Stimulated activated CD8-positive, alpha-beta memory T cell treated with anti-CD3 and anti-CD28 coated beads, Interleukin-4, amount 100 ng/mL, for 24 hours (primary cell): ENCODE results near the gene ST6GAL1.

Source experiments
- DNase-seq: peaks from one replicate; pipeline ENCODE4 v3.0.0-alpha.2; 2020; ENCODE audit warnings: low read depth

Gene ST6GAL1

GRCh38 chr3:186915806-186916796, 14.2 kb upstream of the ST6GAL1 start:
- DNase-seq: no peak

DNA sequence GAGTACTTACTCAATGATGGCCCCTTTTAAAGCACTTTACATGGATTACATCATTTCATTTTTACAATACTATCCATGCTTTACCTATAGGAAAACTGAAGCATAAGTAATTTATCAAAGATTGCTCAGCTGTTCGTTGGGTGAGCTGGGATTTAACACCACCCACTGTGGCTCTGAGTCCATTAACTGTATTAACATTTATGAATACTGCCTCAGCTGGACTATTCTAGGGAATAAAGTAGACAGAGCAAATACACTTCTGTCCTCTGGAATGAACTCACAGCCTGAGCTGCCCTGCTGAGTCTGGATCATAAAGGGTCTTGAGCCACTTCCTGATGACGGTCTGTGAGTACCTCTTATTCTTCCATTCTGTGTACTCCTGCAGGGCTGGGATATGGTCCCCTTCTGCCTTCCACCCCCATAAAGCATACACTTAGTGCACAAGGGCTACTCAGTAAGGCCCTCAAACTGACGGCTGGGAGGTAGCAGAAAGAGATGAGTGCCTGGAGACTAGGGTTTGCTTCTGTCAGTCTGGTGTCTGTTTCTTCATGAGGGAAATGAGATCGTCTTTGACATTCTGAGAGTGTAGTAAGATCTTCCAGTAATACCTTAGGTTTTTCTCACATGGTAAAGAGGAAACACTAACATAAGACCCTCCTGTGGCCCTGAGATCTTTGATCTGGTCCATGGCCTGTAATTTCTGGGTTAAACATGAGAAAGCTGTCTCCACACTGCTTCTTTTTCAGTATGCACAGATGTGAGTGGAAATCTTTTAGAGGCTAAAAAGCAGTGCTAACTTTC, 12.6 kb upstream of the ST6GAL1 start:
- no peak for DNase-seq

- DNase-seq: no peak
Observed at GRCh38 chr3:186920301-186920700, 10.0 kb upstream of the ST6GAL1 start.

- no peak for DNase-seq
Observed at GRCh38 chr3:186920796-186921195, 9.5 kb upstream of the ST6GAL1 start.

DNA sequence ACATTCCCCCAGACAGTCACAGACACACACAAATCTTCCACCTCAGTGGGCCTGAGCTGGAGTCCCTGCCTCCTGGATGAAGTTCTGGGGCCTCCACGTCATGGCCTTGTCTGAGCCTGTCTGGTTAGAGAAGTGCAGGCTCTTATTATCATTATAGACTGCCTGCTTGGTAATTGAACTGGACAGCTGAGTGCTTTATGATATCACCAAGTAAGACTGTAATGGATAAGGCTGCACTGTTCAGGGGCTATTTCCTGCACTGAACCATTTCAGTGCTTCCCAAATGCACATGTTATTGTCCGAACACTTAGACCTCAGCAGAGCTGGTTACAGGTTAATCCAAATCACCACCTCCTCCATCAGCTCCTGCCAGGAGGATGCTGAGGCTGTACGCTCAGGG, 8.7 kb upstream of the ST6GAL1 start:
- DNase-seq: no peak

- DNase-seq: no peak
Observed at GRCh38 chr3:186922224-186922623, 8.1 kb upstream of the ST6GAL1 start.

DNA sequence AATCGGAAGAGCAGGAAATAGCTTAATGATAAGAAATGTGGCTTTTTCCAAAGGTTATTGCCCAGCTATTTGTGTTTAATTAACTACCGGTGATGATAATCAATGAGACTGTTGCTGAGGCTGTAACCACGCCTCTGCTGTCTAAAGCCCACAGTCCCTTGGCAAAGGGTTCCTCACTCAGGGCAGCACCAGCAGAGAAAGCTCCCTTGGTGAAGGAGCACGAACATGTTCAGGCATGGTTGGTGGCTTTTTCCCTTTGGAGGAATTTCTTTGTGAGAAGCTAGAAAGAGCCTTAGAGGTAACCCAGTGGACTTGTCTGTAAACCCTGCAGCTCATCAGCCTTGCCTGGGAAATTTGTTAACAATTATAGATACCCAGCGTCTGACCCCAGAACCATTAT, 7.5 kb upstream of the ST6GAL1 start:
- no peak for DNase-seq

DNA sequence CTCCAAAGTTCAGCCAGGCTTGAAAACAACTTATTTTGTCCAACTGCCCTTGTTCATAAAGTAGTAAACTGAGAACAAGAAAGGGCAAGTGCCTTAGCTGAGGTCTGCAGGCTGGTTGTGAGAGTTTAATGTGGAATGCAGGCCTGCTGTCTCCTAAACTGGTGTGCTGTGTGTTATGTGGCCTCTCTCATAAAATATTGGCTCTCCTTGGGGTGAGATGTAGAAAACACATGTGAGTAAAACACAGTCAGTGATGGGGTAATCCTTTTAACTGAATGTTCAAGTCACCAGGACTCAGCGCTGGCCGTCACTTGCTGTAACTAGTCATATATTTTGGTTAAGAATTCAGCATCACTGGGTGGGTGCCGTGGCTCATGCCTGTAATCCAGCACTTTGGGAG, 7.1 kb upstream of the ST6GAL1 start:
- DNase-seq: no peak

DNA sequence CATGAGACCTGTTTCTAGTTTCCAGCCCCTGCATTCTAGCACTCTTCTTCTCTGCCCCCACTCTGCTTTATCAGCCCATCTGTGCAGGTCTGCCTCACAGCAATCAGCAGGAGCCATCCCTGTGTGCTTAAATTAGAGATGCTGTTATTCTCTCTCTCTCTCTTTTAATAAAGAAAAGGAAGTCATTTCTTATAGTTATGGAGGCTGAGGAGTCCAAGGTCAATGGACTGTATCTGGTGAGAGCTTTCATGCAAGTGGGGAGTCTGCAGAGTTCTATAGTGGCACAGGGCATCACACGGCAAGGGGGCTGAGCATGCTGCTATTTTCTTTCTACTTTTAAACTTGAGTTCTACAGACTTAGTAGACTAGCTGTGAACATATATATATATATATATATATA, 4.5 kb upstream of the ST6GAL1 start:
- no peak for DNase-seq

- DNase-seq: no peak
Observed at GRCh38 chr3:186929186-186929585, 1.1 kb upstream of the ST6GAL1 start.

DNA sequence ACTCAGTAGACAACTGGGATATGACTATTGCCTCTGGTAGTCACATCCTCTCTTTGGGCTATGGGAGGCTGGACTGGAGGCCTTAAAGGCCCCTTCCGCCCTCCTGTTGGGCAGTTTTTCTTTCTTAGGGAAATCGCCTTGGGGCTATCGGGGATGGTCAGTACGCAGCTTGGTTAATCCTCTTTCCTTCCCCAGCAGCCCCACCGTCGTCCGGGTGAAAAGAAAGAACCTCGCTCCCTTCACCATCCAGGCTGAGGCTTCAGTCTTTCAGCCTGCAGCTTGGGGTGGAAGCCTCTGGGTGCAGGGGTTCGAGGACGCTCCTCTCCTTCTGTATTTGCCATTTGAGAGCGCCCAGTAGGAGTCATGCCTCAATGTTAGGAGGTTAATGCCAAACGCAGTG, 641 bp upstream of the ST6GAL1 start:
- no peak for DNase-seq

DNA sequence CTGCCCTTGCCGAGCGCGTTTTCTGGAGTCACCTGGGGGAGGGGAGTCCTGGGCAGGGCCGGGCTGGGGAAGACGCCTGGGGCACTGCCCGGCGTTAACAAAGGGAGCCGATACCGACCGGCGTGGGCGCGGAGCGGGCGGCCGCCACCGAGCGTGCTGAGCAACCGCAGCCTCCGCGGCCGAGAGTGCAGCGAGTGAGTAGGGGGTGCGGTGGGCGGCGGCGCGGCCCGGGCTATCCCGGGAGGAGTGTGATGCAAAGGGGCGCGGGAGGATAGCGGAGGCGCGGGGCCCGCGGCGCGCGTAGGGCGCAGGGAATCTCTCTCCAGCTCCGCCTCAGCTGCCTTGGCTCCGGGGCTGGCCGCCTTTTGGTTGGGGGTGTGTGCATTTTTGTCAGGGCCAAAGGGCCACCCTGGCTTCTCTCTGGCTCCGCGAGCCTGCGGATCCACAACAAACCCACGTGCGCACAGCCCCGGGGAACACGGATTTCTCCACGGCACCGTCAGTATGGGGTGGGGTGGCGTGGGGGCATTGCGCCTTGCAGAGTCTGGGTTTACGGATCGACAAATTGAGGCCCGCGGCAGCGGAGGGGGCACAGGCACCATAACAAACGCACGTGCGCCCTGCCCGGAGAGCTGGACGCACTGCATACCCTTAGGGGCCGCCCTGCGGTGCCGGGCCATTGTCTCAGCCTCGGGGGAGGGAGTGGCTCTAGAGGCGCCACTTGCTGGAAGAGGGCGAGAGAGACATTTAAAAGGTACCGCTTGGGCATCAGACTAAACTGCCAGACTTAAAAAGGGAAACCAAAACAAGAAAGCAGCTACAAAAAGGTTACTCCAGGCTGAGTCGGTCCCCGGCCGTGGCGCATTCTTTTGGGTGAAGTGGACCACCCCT, 560 bp downstream of the ST6GAL1 start:
- peak; percentile 35 for DNase-seq

- DNase-seq: peak; percentile 70
Observed at GRCh38 chr3:186931532-186932280, 1.4 kb downstream of the ST6GAL1 start.

DNA sequence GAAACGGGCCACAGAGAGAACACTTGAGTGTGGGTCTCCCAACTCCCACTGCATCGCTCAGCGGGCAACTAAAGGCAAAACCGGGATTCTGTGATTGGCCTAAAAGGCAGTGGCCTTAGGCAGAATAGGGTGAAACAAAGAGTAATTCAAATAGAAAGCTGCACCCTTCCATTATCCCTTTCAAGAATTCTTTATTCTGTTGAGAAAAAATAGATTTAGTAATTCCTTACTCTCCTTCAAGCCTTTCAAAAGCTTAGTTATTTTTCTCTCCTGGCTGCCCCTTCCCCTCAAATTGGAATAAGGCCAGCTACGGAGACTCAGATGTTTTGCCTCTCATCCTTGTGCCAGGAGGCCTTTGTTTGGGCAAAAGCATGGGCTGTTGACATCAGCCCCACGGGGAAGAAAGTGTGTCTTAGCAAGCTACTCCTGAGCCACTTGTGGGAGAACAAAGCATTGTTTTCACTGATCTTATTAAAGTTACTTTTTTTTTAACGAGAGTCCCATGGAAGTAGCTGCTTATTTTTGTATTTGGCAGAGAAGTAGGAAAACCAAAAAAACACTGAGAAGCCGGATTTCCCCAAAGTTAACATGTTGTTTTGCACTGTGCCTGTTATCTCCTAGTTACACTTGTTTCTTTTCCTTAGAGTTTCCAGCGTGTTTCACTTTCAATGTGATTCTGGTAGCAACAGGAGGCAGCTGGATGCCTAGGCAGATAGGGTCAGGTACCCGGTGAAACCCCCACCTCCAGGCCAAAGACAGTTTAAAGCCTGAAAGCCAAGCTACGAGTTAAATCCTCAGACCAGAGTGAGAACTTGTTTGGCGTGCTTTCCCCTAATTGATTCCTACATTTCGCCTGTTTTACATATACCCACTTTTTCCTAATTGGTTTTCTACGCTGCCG, 2.2 kb downstream of the ST6GAL1 start:
- no peak for DNase-seq

GRCh38 chr3:186933816-186934215, 3.5 kb downstream of the ST6GAL1 start:
- DNase-seq: no peak

- no peak for DNase-seq
Observed at GRCh38 chr3:186935133-186935532, 4.8 kb downstream of the ST6GAL1 start.

DNA sequence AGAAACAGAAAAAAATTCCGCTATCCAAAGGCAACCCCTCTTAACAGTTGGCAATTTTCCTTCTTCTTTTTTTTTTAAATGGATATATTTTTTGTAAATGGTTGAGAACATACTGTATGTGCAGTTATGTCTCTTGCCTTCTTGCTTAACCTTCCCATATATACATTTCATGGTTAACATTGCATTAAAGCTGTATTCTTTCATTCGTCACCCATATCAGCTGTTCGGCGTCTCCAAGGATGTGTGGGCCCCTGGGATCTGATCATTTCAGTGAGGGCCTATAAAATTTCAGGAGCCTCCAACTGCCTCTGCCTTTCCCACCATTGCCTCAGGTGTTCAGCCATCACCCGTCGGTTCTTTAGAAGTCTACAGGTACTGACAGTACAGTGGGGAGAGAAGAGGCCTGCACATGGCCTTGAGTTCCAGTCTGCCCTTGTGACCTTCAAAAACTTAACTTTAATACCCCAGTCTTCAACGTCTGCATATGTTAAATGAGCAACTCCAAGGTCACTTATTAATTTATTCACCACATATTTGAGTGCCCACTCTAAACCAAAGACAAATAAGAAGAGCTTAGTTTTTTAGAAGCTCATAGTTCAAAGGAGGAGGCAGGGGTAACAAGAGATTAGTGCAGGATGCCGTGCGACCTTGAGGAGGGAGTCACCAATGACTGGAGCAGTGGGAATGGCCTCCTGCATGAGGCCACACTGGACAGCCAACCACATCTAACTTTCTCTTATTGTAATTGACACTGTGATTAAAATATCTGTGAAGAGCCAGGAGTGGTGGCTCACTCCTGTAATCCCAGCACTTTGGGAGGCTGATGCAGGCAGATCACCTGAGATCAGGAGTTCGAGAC, 6.9 kb downstream of the ST6GAL1 start:
- DNase-seq: no peak

DNA sequence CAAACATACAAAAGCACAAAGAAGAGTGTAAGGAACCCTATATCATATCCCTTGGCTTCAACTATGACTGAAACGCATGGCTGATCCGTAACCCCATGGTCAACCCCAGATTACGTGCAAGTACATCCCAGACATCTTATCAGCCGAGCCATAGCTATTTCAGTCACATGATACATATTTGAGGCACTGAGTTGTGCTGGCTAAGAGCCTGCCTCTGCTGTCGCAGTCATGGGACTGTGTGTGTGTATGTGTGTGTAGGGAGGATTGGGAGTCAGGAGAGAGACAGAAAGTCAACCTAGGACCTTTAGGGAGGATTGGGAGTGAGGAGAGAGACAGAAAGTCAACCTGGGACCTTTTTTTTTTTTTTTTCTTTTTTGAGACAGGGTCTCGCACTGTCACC, 8.4 kb downstream of the ST6GAL1 start:
- no peak for DNase-seq

- DNase-seq: no peak
Observed at GRCh38 chr3:186939536-186939935, 9.2 kb downstream of the ST6GAL1 start.
